Mesendoderm (in vitro differentiated cells): ENCODE data around the gene KDM4E.

Experiments used
- DNase-seq: peaks from one replicate; pipeline ENCODE4 v3.0.0; 2013
- H2AK5ac ChIP-seq: 2 replicates; pipeline ENCODE4 v1.6.1; 2013; ENCODE audit warnings: low read length, inconsistent platforms
- H2BK120ac ChIP-seq: 2 replicates; pipeline ENCODE4 v1.6.1; 2013; ENCODE audit warnings: low read depth, mild to moderate bottlenecking, low read length, moderate library complexity, mixed read lengths
- H2BK15ac ChIP-seq: replicated peaks from 2 replicates; pipeline ENCODE4 v1.6.1; 2013; ENCODE audit warnings: low read depth, mild to moderate bottlenecking, moderate library complexity
- H2BK5ac ChIP-seq: 2 replicates; pipeline ENCODE4 v1.6.1; 2013; ENCODE audit warnings: low read length, inconsistent platforms
- H3K18ac ChIP-seq: 2 replicates; pipeline ENCODE4 v1.6.1; 2013; ENCODE audit warnings: mild to moderate bottlenecking, low read length, mixed read lengths
- H3K23ac ChIP-seq: one replicate; pipeline ENCODE4 v1.6.1; 2013; ENCODE audit warnings: low read length
- H3K27ac ChIP-seq: 2 replicates; pipeline ENCODE4 v1.5.1; 2013; ENCODE audit warnings: low read depth, mild to moderate bottlenecking, inconsistent platforms, low read length, moderate library complexity
- H3K27me3 ChIP-seq: 2 replicates; pipeline ENCODE4 v1.6.1; 2013; ENCODE audit warnings: low read length, control low read depth, mild to moderate bottlenecking, inconsistent platforms; ENCODE audit not compliant: insufficient read depth, poor library complexity
- H3K36me3 ChIP-seq: 2 replicates; pipeline ENCODE4 v1.6.1; 2013; ENCODE audit warnings: low read length, inconsistent platforms; ENCODE audit not compliant: control insufficient read depth, insufficient read depth
- H3K4ac ChIP-seq: one replicate; pipeline ENCODE4 v1.6.1; 2013; ENCODE audit warnings: low read depth, mild to moderate bottlenecking, low read length, moderate library complexity
- H3K4me1 ChIP-seq: 2 replicates; pipeline ENCODE4 v1.6.1; 2013; ENCODE audit warnings: low read depth, low read length, inconsistent platforms; ENCODE audit not compliant: control insufficient read depth
- H3K4me2 ChIP-seq: 2 replicates; pipeline ENCODE4 v1.6.1; 2013; ENCODE audit warnings: low read length
- H3K4me3 ChIP-seq: 2 replicates; pipeline ENCODE4 v1.5.1; 2013; ENCODE audit warnings: mild to moderate bottlenecking, low read length
- H3K56ac ChIP-seq: one replicate; pipeline ENCODE4 v1.6.1; 2013; ENCODE audit warnings: low read length
- H3K79me1 ChIP-seq: 2 replicates; pipeline ENCODE4 v1.6.1; 2013; ENCODE audit warnings: low read length, inconsistent platforms
- H3K79me2 ChIP-seq: 2 replicates; pipeline ENCODE4 v1.6.1; 2013; ENCODE audit warnings: mild to moderate bottlenecking, low read length; ENCODE audit not compliant: control insufficient read depth, insufficient read depth
- H3K9ac ChIP-seq: 2 replicates; pipeline ENCODE4 v1.6.1; 2013; ENCODE audit warnings: low read length, inconsistent platforms
- H4K5ac ChIP-seq: one replicate; pipeline ENCODE4 v1.6.1; 2013; ENCODE audit warnings: low read length
- H4K8ac ChIP-seq: one replicate; pipeline ENCODE4 v1.6.1; 2013; ENCODE audit warnings: low read depth, mild to moderate bottlenecking, control low read depth, low read length, moderate library complexity
- WGBS: extraction: QIAGEN DNeasy Blood & Tissue Kit; methylation state at CpG from one replicate; pipeline ENCODE4 v1.1.7; 2013; ENCODE audit warnings: low lambda C conversion rate, missing lambda C conversion rate; ENCODE audit not compliant: insufficient coverage; ENCODE audit errors: extremely low coverage; 5-methylcytosine and 5-hydroxymethylcytosine counted together

Gene KDM4E

DNA sequence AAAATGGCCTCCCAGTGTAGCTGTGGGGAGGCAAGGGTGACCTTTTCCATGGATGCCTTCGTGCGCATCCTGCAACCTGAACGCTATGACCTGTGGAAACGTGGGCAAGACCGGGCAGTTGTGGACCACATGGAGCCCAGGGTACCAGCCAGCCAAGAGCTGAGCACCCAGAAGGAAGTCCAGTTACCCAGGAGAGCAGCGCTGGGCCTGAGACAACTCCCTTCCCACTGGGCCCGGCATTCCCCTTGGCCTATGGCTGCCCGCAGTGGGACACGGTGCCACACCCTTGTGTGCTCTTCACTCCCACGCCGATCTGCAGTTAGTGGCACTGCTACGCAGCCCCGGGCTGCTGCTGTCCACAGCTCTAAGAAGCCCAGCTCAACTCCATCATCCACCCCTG lies 26.8 kb upstream of the KDM4E start:
- Histone ChIP-seq H3K27me3 (no peaks in the 10 kb centered on the region), H2BK5ac (no peak overlapping the region), H2BK120ac (no peak overlapping the region), H3K23ac (no peak overlapping the region), H3K56ac (no peak overlapping the region), H3K4me3 (no peak overlapping the region), H3K4me1 (no peaks in the 10 kb centered on the region), H3K4ac (no peak overlapping the region), H4K5ac (no peak overlapping the region), H3K18ac (no peak overlapping the region), H3K9ac (no peak overlapping the region), H2BK15ac (no peak overlapping the region), H3K4me2 (no peak overlapping the region), H4K8ac (no peak overlapping the region), H3K79me2 (no peaks in the 10 kb centered on the region), H2AK5ac (no peak overlapping the region), H3K36me3 (no peaks in the 10 kb centered on the region), H3K79me1 (no peaks in the 10 kb centered on the region), H3K27ac (no peak overlapping the region)
- no peak for DNase-seq
- no CpG with 5 or more reads among the region's 13 CpGs for WGBS

DNA sequence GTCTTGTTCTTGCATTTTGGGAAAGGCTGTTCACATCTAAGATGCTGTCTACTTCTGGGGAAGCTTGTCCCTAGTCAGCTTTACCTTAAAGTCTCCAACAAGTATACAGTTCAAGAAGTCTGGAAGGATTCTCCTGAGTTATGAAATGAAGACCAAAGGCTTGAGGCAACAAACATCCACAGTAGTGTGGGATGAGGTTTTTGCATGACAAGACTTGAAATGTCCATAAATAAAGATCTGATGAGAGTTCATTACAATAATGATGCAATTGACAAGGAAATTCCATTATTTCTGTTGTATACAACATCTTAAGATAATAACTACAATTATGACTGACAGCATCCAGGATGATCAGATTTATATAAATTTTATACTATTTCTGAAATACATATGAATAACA lies 21.3 kb upstream of the KDM4E start:
- Histone ChIP-seq H3K23ac (no peak overlapping the region), H3K9ac (no peak overlapping the region), H3K79me1 (no peaks in the 10 kb centered on the region), H4K5ac (no peak overlapping the region), H2BK120ac (no peak overlapping the region), H2BK5ac (no peak overlapping the region), H3K4me3 (no peak overlapping the region), H3K18ac (no peak overlapping the region), H3K27me3 (no peaks in the 10 kb centered on the region), H4K8ac (no peak overlapping the region), H3K27ac (no peak overlapping the region), H2BK15ac (no peak overlapping the region), H3K4ac (no peak overlapping the region), H3K4me2 (no peak overlapping the region), H3K4me1 (no peaks in the 10 kb centered on the region), H2AK5ac (no peak overlapping the region), H3K36me3 (no peaks in the 10 kb centered on the region), H3K56ac (no peak overlapping the region), H3K79me2 (no peaks in the 10 kb centered on the region)
- DNase-seq, result no peak

GRCh38 chr11:95005642-95006041 lies 19.4 kb upstream of the KDM4E start:
- no peak overlapping the region for H2AK5ac ChIP-seq
- H2BK120ac ChIP-seq, result no peak overlapping the region
- DNase-seq, result no peak
- H3K4ac ChIP-seq, result no peak overlapping the region
- no peak overlapping the region for H2BK15ac ChIP-seq
- no peak overlapping the region for H3K4me2 ChIP-seq
- H3K79me1 ChIP-seq, result no peaks in the 10 kb centered on the region
- no peak overlapping the region for H3K23ac ChIP-seq
- H3K56ac ChIP-seq, result no peak overlapping the region
- no peaks in the 10 kb centered on the region for H3K79me2 ChIP-seq
- no peaks in the 10 kb centered on the region for H3K36me3 ChIP-seq
- H3K9ac ChIP-seq, result no peak overlapping the region
- H3K4me1 ChIP-seq, result no peaks in the 10 kb centered on the region
- H3K27ac ChIP-seq, result no peak overlapping the region
- WGBS, result no CpG with 5 or more reads among the region's 1 CpG
- no peaks in the 10 kb centered on the region for H3K27me3 ChIP-seq
- no peak overlapping the region for H3K4me3 ChIP-seq
- H3K18ac ChIP-seq, result no peak overlapping the region
- H4K5ac ChIP-seq, result no peak overlapping the region
- no peak overlapping the region for H4K8ac ChIP-seq
- no peak overlapping the region for H2BK5ac ChIP-seq

GRCh38 chr11:95011376-95011775 lies 13.7 kb upstream of the KDM4E start:
- Histone ChIP-seq H4K5ac (no peak overlapping the region), H3K79me1 (no peaks in the 10 kb centered on the region), H4K8ac (no peak overlapping the region), H3K4me1 (no peaks in the 10 kb centered on the region), H2BK5ac (no peak overlapping the region), H2BK15ac (no peak overlapping the region), H3K9ac (no peak overlapping the region), H3K79me2 (no peaks in the 10 kb centered on the region), H3K4me3 (no peak overlapping the region), H3K27ac (no peak overlapping the region), H3K23ac (no peak overlapping the region), H3K56ac (no peak overlapping the region), H3K4me2 (no peak overlapping the region), H3K18ac (no peak overlapping the region), H3K27me3 (no peaks in the 10 kb centered on the region), H2BK120ac (no peak overlapping the region), H2AK5ac (no peak overlapping the region), H3K4ac (no peak overlapping the region), H3K36me3 (no peaks in the 10 kb centered on the region)
- no peak for DNase-seq

DNA sequence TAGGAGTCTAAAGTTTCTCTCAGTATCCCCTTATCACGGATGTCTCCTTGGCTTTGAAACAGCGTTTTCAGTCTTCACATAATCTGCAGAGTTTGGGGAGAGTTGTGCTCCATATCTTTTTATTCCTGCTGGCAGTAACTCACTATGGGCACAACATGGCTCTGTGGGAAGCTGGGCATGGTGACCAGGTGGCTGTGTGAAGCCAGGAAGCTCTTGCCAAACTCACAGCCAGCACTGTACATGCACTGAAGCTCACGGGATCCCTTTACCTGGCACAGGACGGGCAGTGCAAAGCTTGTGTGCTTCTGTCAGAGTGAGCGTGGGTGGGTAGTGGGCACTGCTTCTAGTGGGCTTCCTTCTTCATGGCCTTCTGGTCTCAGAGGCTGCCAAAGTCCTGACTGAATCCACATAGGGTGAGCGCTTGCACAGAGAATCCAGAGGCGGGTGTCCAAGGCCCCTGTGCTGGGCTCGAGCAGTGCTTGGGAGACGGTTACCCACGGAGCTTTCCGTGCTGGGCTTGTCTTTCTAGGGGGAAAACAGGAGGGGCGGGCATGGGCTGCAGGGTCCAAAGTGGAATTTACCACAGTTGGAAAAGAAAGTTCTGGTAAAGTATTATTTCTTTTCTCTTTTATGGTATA lies 10.8 kb upstream of the KDM4E start:
- Histone ChIP-seq H2BK15ac (no peak overlapping the region), H3K27ac (no peak overlapping the region), H3K9ac (no peak overlapping the region), H3K79me2 (no peaks in the 10 kb centered on the region), H3K36me3 (no peaks in the 10 kb centered on the region), H3K79me1 (no peaks in the 10 kb centered on the region), H4K8ac (no peak overlapping the region), H3K4ac (no peak overlapping the region), H3K23ac (no peak overlapping the region), H3K27me3 (no peaks in the 10 kb centered on the region), H3K4me3 (no peak overlapping the region), H3K4me1 (no peaks in the 10 kb centered on the region), H3K18ac (no peak overlapping the region), H2BK5ac (no peak overlapping the region), H2BK120ac (no peak overlapping the region), H4K5ac (no peak overlapping the region), H3K56ac (no peak overlapping the region), H3K4me2 (no peak overlapping the region), H2AK5ac (no peak overlapping the region)
- DNase-seq, result no peak
- WGBS, result no CpG with 5 or more reads among the region's 12 CpGs

DNA sequence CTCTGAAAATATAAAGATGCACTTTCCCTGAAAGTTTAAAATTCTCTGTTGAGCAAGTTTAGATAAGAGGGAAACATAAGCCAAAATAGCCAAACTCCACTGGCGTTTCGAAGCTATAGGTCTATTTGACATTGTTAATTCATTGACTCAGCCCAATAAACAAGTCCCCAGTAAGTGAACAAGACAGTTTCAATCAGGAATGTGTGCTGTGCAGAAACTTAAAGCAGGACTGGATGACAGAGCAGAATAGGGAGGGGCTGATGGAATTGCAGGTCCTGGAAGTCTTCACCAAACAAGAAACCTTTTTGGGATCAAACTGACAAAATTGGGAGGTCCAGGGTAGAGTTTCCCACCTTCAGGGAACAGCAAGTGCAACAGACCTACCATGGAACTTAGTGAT lies 8.9 kb upstream of the KDM4E start:
- Histone ChIP-seq H2AK5ac (no peak overlapping the region), H3K27me3 (no peaks in the 10 kb centered on the region), H3K27ac (no peak overlapping the region), H2BK120ac (no peak overlapping the region), H3K36me3 (no peaks in the 10 kb centered on the region), H3K18ac (no peak overlapping the region), H4K5ac (no peak overlapping the region), H3K79me2 (no peaks in the 10 kb centered on the region), H3K79me1 (no peaks in the 10 kb centered on the region), H3K4me3 (no peak overlapping the region), H3K4me1 (no peaks in the 10 kb centered on the region), H3K4me2 (no peak overlapping the region), H4K8ac (no peak overlapping the region), H3K23ac (no peak overlapping the region), H3K56ac (no peak overlapping the region), H3K4ac (no peak overlapping the region), H3K9ac (no peak overlapping the region), H2BK15ac (no peak overlapping the region), H2BK5ac (no peak overlapping the region)
- no peak for DNase-seq
- WGBS, result no CpG with 5 or more reads among the region's 2 CpGs
